ENCODE data around the gene RBM20.
A peak's percentile ranks its signal among the peaks of the same experiment; 100 is the strongest.

Gene RBM20

GRCh38 chr10:110649347-110650264 lies 5.5 kb downstream of the RBM20 start:
- H3K4me3 ChIP-seq (replicated peaks; ENCODE audit: low read depth, low read length), result no peak overlapping the region
- DNase-seq (ENCODE audit: extremely low read depth, low read depth), result no peak

GRCh38 chr10:110650265-110650668 lies 6.1 kb downstream of the RBM20 start:
- no peak overlapping the region for H3K4me3 ChIP-seq (replicated peaks; ENCODE audit: low read depth, low read length)
- no peak for TF ChIP-seq CTCF (IDR thresholded peaks at IDR 0.05; ENCODE audit: low read depth, low read length, missing control alignments)
- no peak for DNase-seq (ENCODE audit: extremely low read depth, low read depth)

More at GRCh38 chr10:110649347-110650264, 5.5 kb downstream of the RBM20 start:
- TF ChIP-seq CTCF (IDR thresholded peaks at IDR 0.05; ENCODE audit: low read depth, low read length, missing control alignments), result no peak

- peak; percentile 88 for DNase-seq (ENCODE audit: extremely low read depth, low read depth)
- TF ChIP-seq CTCF (IDR thresholded peaks at IDR 0.05; ENCODE audit: low read depth, low read length, missing control alignments), result no peak
- 0 out of 2 replicates have a peak overlapping the region, but pooled peaks have one; percentile 13 for H3K4me3 ChIP-seq (replicated peaks; ENCODE audit: low read depth, low read length)
Measured at GRCh38 chr10:110651044-110651958, 7.2 kb downstream of the RBM20 start.

- DNase-seq (ENCODE audit: extremely low read depth, low read depth), result no peak
- TF ChIP-seq CTCF (IDR thresholded peaks at IDR 0.05; ENCODE audit: low read depth, low read length, missing control alignments), result no peak
- H3K4me3 ChIP-seq (replicated peaks; ENCODE audit: low read depth, low read length), result no peak overlapping the region
Measured at GRCh38 chr10:110652475-110653118, 8.5 kb downstream of the RBM20 start.

- DNase-seq (ENCODE audit: extremely low read depth, low read depth), result no peak
- TF ChIP-seq CTCF (IDR thresholded peaks at IDR 0.05; ENCODE audit: low read depth, low read length, missing control alignments), result no peak
Measured at GRCh38 chr10:110655320-110655719, 11.2 kb downstream of the RBM20 start.

GRCh38 chr10:110656612-110657011 lies 12.5 kb downstream of the RBM20 start:
- no peak for DNase-seq (ENCODE audit: extremely low read depth, low read depth)
- TF ChIP-seq CTCF (IDR thresholded peaks at IDR 0.05; ENCODE audit: low read depth, low read length, missing control alignments), result no peak
- no peak overlapping the region for H3K4me3 ChIP-seq (replicated peaks; ENCODE audit: low read depth, low read length)

More at GRCh38 chr10:110655320-110655719, 11.2 kb downstream of the RBM20 start:
- H3K4me3 ChIP-seq (replicated peaks; ENCODE audit: low read depth, low read length), result no peak overlapping the region
